Spleen (tissue), 7 donors: ENCODE measurements around the gene UBE2B.
A peak's percentile ranks its signal among the peaks of the same experiment; 100 is the strongest.

ENCODE experiments used
- POLR2AphosphoS5 ChIP-seq, 3 donors: sonication (generic); formaldehyde crosslinking; IDR thresholded peaks; one replicate each; pipeline ENCODE4 v1.5.1; 2017; ENCODE audit warnings: antibody characterized with exemption in 3 of 3
- TF ChIP-seq, protein P1 (sequence below), 11 experiments: fragments of 200-600 bp in 7 of 11; fragments of 450-650 bp in 4 of 11; sonication (generic) in 4 of 11; IDR thresholded peaks in 8 of 11; conservative IDR thresholded peaks in 3 of 11; 1 replicate in 7 of 11; 2 replicates in 4 of 11; pipeline versions ENCODE4 v1.4.0 to v1.8.0; 2016 to 2021; ENCODE audit warnings: antibody characterized with exemption in 11 of 11, inconsistent platforms in 4 of 11, mild to moderate bottlenecking in 1 of 11
- donor health status: DM: no; HTN: no; CAD: no; lungs with moderate emphysema.
- donor health status: DM: no; HTN: no; CAD: no.
- donor health status: DM: no; HTN: no; CAD: no.

DNA sequence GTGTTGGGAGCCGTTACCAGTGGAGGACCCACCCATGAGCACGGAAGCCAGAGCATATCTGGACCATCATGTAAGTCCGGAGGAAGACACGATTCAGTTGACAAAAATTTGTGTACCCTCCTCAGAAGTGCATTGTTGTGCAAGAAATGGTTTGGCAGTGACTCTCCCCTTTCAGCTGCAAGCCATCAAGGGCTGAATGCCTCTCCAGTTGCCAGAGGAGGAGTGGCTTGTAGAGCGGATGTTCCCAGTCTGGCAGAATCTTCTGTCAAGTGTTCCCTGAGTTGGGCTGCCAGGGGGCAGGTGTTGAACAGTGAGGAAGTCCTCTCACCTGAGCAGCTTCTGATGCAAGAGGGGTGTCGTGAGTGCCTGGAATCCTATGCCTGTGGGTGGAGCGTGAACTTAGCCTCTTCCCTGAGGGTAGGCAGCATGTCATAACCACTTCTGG lies 67.9 kb downstream of the UBE2B start:
- TF ChIP-seq, protein P1, sequence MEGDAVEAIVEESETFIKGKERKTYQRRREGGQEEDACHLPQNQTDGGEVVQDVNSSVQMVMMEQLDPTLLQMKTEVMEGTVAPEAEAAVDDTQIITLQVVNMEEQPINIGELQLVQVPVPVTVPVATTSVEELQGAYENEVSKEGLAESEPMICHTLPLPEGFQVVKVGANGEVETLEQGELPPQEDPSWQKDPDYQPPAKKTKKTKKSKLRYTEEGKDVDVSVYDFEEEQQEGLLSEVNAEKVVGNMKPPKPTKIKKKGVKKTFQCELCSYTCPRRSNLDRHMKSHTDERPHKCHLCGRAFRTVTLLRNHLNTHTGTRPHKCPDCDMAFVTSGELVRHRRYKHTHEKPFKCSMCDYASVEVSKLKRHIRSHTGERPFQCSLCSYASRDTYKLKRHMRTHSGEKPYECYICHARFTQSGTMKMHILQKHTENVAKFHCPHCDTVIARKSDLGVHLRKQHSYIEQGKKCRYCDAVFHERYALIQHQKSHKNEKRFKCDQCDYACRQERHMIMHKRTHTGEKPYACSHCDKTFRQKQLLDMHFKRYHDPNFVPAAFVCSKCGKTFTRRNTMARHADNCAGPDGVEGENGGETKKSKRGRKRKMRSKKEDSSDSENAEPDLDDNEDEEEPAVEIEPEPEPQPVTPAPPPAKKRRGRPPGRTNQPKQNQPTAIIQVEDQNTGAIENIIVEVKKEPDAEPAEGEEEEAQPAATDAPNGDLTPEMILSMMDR (IDR thresholded peaks at IDR 0.05 in 8 of 11, conservative IDR thresholded peaks at IDR 0.05 in 3 of 11) = no peak
- TF ChIP-seq POLR2AphosphoS5 (IDR thresholded peaks at IDR 0.05) = peak in 2 of 3 donors; percentile 48 to 85
